CD4-positive, alpha-beta memory T cell (primary cell): ENCODE measurements around the gene PAPOLB. TPM values are rescaled to one million over a fixed set of nuclear protein-coding genes. Genes with fewer than 3 reads are reported as not detected.

ENCODE experiments used
- polyA plus RNA-seq, 2 donors: library from polyadenylated mRNA; unstranded; fragments of 300-500 nt; fragmentation: Illumina TruSeq; gene quantifications; one replicate each; pipeline ENCODE4 v1.2.3, GENCODE V29; 2021
- total RNA-seq, 2 experiments: library from RNA; stranded (reverse); gene quantifications; one replicate each; pipeline ENCODE4 v1.2.3, GENCODE V29; 2021

The PAPOLB gene
- total and polyA plus RNA-seq, 4 experiments from 2014 or later = not detected

Other genes with a start within 250 kb of the PAPOLB start
- gene FOXK1, start 179.7 kb downstream of the PAPOLB start, total RNA-seq = 10 to 100 TPM; 52.9 to 53.3 TPM
- 1 to 10 TPM; 1.3 to 5.0 TPM for gene FOXK1, start 179.7 kb downstream of the PAPOLB start, polyA plus RNA-seq
- gene AP5Z1, start 86.4 kb downstream of the PAPOLB start, total RNA-seq = 100 to 1,000 TPM; 100 to 103 TPM
- gene AP5Z1, start 86.4 kb downstream of the PAPOLB start, polyA plus RNA-seq = 10 to 100 TPM; 29.1 to 40.6 TPM
- gene RADIL, start 21.7 kb upstream of the PAPOLB start, total RNA-seq = not detected
- gene RADIL, start 21.7 kb upstream of the PAPOLB start, polyA plus RNA-seq = not detected
- not detected for gene MMD2, start 97.2 kb upstream of the PAPOLB start, total RNA-seq
- not detected for gene MMD2, start 97.2 kb upstream of the PAPOLB start, polyA plus RNA-seq
- 10 to 100 TPM; 19.4 to 20.3 TPM for gene RBAK, start 183.8 kb upstream of the PAPOLB start, total RNA-seq
- gene RBAK, start 183.8 kb upstream of the PAPOLB start, polyA plus RNA-seq = 1 to 10 TPM; 3.1 to 6.8 TPM